MCF 10A (cell line): Measurements from ENCODE around the gene LRRC61. TPM values are rescaled to one million over a fixed set of nuclear protein-coding genes. Genes with fewer than 3 reads are reported as not detected.

Experiments used
- BruUV-seq: library from RNA; stranded (reverse); fragments of 400-500 nt; replicated peaks from 2 replicates; lab custom pipeline; 2021; lab: Mats Ljungman, UMichigan
- CTCF ChIA-PET: fragments of 300-600 bp; sonication (Branson Sonifier 250); formaldehyde crosslinking; extraction: SDS; loops from one replicate; lab custom pipeline; 2021; ENCODE audit warnings: antibody characterized with exemption, inconsistent platforms; lab: Yijun Ruan, JAX
- POLR2A ChIA-PET: fragments of 300-600, 350-650 bp; sonication (Branson Sonifier 250); formaldehyde crosslinking; extraction: SDS; loops from one replicate; lab custom pipeline; 2020; ENCODE audit warnings: antibody characterized with exemption, inconsistent platforms; lab: Yijun Ruan, JAX
- DNase-seq: peaks from one replicate; pipeline ENCODE4 v3.0.0-alpha.2; 2018; ENCODE audit not compliant: unreplicated experiment
- H3K27ac Mint-ChIP-seq: one replicate; pipeline ENCODE4 v1.8.0; 2022; ENCODE audit warnings: mild to moderate bottlenecking, low read depth, mixed read lengths; ENCODE audit not compliant: unreplicated experiment
- H3K27me3 Mint-ChIP-seq: one replicate; pipeline ENCODE4 v1.8.0; 2022; ENCODE audit warnings: mixed read lengths; ENCODE audit not compliant: insufficient read depth, unreplicated experiment
- H3K36me3 Mint-ChIP-seq: one replicate; pipeline ENCODE4 v1.8.0; 2022; ENCODE audit warnings: mild to moderate bottlenecking, moderate library complexity, mixed read lengths; ENCODE audit not compliant: insufficient read depth, unreplicated experiment
- H3K4me1 Mint-ChIP-seq: one replicate; pipeline ENCODE4 v1.8.0; 2022; ENCODE audit warnings: mixed read lengths; ENCODE audit not compliant: insufficient read depth, unreplicated experiment
- H3K4me3 Mint-ChIP-seq: one replicate; pipeline ENCODE4 v1.8.0; 2022; ENCODE audit warnings: mild to moderate bottlenecking, moderate library complexity, mixed read lengths; ENCODE audit not compliant: unreplicated experiment
- H3K9me3 Mint-ChIP-seq: one replicate; pipeline ENCODE4 v1.8.0; 2022; ENCODE audit warnings: mixed read lengths; ENCODE audit not compliant: unreplicated experiment
- CTCF ChIP-seq: fragments of 200-600 bp; IDR thresholded peaks from one replicate; pipeline ENCODE4 v1.8.0; 2022; ENCODE audit warnings: antibody characterized with exemption, mild to moderate bottlenecking; ENCODE audit not compliant: unreplicated experiment
- intact Hi-C: fragments of 100-400 bp; cut with micrococcal nuclease; formaldehyde crosslinking; loops from 2 replicates; pipeline ENCODE4 v1.14.1; 2022
- total RNA-seq: library from RNA; stranded (reverse); gene quantifications from 2 replicates; pipeline ENCODE4 v1.2.3, GENCODE V29; 2022

LRRC61 gene
- total RNA-seq, 1 experiment from 2014 or later, result 8.4 TPM

- H3K36me3 Mint-ChIP-seq, result peaks cover 38% of the 10 kb centered on the region
- no peaks in the 10 kb centered on the region for H3K27me3 Mint-ChIP-seq
- BruUV-seq, result no TSS peak
- DNase-seq, result no peak
- POLR2A ChIA-PET, result no interaction called here
- H3K4me1 Mint-ChIP-seq, result peaks cover 16% of the 10 kb centered on the region
- no peak for TF ChIP-seq CTCF
- CTCF ChIA-PET, result interaction anchor here (0.6 kb wide), 1 partner anchor 149 kb away, joined by 3 read pairs; no protein-coding TSS in a partner anchor
- no peak overlapping the region for H3K27ac Mint-ChIP-seq
- H3K9me3 Mint-ChIP-seq, result no peaks in the 10 kb centered on the region
- no peak overlapping the region for H3K4me3 Mint-ChIP-seq
- intact Hi-C loops, result no loop called here
Measured at GRCh38 chr7:150327308-150327707, 4.2 kb downstream of the LRRC61 start.

DNA sequence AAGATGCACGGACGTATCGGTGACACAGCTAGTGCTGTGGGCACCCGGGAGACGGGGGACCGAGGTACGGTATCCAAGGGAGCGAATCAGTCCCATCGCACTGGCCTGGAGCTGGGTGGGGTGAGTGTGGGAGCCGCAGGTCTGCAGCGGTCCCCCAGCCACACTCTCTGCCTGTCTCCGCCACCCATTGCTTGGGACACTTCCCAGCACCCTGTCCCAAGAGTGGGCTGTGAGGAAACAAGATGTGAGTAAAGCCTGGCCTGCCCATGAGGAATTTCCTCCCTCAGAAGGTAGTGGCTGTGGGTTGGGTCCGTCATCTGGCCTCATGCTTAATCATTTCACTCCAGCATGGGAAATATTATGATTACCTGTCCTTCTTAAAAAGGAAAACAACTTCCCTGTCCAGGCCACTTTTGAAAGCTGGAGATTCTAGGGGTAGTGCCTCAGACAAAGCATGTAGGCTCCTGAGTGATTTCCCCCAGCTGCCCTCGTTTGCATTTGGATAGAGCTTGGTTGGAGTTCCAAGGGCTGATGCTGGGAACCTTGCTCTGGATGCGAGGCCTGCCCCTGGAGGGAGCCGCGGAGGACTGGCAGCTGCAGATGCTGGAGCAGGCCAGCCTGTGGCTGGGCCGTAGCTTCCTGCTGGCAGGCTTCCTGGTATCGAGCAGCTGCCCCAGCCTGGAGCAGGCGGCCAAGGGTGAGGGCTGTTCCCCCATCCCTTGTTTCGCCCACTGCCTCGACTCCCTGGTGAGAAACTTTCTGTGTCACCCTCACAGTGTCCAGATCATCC is 6.4 kb downstream of the LRRC61 start:
- Mint-ChIP-seq H3K27ac (no peak overlapping the region), H3K4me3 (no peak overlapping the region)

DNA sequence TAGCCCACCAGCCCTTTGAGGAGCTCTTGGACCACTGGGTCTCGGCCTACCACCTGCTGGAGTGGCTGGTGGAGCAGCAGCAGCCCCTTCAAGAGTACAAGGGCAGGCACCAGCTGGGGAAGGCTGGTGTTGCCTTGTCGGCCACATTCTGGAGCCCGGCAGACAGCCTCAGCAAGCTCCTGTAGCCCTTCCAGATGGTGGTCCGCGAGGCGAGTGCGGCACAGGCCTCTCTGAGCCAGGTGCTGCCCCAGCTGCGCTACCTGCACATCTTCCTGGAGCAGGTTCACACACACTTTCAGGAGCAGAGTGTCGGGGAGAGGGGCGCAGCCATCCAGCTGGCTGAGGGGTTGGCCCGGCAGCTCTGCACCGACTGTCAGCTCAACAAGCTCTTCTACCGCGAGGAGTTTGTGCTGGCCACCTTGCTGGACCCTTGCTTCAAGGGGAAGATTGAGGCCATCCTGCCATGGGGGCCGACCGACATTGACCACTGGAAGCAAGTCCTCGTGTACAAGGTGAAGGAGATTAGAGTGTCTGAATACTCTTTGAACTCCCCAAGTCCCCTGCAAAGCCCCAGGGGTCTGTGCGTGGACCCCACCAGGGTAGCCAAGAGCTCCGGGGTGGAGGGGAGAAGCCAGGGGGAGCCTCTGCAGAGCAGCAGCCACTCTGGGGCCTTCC is 7.2 kb downstream of the LRRC61 start:
- no TSS peak for BruUV-seq
- DNase-seq, result no peak
- H3K9me3 Mint-ChIP-seq, result no peaks in the 10 kb centered on the region
- H3K4me3 Mint-ChIP-seq, result no peak overlapping the region
- H3K27ac Mint-ChIP-seq, result no peak overlapping the region
- CTCF ChIA-PET, result interaction anchor here (1.2 kb wide), 1 partner anchor 27 kb away, joined by 3 read pairs; no protein-coding TSS in a partner anchor
- peaks cover 38% of the 10 kb centered on the region for H3K36me3 Mint-ChIP-seq
- POLR2A ChIA-PET, result no interaction called here
- H3K27me3 Mint-ChIP-seq, result no peaks in the 10 kb centered on the region
- no peak for TF ChIP-seq CTCF
- intact Hi-C loops, result no loop called here
- no peaks in the 10 kb centered on the region for H3K4me1 Mint-ChIP-seq

More for the DNA sequence above, 6.4 kb downstream of the LRRC61 start:
- Mint-ChIP-seq H3K27me3 (no peaks in the 10 kb centered on the region), H3K9me3 (no peaks in the 10 kb centered on the region), H3K36me3 (peaks cover 38% of the 10 kb centered on the region), H3K4me1 (peaks cover 8% of the 10 kb centered on the region)
- BruUV-seq, result no TSS peak
- no peak for DNase-seq
- POLR2A ChIA-PET, result no interaction called here
- intact Hi-C loops, result no loop called here
- CTCF ChIA-PET, result interaction anchor here (1.2 kb wide), 1 partner anchor 28 kb away, joined by 3 read pairs; no protein-coding TSS in a partner anchor
- no peak for TF ChIP-seq CTCF
